ENCODE measurements around the gene LIMS1.
"Not testable (repeated sequence)": the region's sequence is repeated elsewhere in the genome, so short reads cannot be mapped to it uniquely, and the experiment has no call there.

LIMS1 gene, protein sequence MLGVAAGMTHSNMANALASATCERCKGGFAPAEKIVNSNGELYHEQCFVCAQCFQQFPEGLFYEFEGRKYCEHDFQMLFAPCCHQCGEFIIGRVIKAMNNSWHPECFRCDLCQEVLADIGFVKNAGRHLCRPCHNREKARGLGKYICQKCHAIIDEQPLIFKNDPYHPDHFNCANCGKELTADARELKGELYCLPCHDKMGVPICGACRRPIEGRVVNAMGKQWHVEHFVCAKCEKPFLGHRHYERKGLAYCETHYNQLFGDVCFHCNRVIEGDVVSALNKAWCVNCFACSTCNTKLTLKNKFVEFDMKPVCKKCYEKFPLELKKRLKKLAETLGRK

DNA sequence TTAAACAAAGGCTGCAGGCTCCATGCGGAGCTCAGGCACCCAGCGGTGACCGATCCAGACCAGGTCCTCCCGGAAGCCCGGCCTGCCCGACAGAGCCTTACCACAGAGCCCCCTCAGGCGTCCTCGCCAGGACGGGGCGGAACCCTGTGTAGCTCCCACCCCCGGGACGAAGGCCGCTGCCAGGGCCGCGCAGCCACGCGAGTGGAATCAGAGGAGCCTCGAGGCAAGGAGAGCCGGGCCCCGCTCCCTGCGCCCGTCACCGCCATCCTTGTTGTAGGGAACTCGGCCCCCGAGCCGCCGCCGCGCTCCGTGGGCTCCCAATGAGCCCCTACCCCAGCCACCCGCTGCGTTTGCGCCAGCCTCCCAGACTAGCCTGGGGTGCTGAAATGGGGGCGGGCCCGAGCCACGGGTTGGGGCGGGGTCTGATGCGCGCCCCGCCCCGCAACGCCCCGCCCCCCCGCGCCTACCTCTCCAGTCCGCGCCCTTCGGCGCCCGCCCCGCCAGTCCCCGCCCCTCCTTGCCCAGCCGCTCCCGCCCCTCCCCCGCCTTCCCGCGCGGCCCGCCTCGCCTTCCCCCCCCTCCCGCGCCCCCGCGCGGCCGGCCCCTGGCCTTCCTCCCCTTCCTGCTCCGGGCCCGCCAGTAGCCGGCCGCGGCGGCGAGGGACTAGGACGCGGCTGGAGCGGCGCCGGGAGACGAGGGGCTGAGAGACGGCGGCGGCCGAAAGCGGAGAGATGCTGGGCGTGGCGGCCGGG is at the start of gene LIMS1:
LIMS1 (plus strand) TSS at position 639 of the 752 bp plus-strand sequence; CDS start at position 732, 93 bp downstream.
- DNase-seq (ENCODE audit: low spot score): peak; percentile 87

DNA sequence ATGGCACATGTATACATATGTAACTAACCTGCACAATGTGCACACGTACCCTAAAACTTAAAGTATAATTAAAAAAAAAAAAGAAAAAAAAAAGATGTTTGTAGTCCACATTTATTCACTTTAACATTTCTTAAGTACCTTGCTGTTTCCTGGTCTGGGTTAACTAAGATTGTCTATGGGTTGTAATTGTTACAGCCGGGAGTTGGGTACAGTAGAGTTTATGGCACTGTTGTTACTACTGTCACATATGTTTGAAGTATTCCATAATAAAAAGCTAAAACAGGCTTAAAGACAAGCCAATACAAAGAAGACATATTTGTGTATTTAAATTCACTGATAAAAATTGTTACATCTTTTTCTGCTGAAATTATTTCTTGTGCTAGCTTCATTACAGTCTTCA is 49.0 kb upstream of the LIMS1 start:
- DNase-seq (ENCODE audit: low spot score): no peak

DNA sequence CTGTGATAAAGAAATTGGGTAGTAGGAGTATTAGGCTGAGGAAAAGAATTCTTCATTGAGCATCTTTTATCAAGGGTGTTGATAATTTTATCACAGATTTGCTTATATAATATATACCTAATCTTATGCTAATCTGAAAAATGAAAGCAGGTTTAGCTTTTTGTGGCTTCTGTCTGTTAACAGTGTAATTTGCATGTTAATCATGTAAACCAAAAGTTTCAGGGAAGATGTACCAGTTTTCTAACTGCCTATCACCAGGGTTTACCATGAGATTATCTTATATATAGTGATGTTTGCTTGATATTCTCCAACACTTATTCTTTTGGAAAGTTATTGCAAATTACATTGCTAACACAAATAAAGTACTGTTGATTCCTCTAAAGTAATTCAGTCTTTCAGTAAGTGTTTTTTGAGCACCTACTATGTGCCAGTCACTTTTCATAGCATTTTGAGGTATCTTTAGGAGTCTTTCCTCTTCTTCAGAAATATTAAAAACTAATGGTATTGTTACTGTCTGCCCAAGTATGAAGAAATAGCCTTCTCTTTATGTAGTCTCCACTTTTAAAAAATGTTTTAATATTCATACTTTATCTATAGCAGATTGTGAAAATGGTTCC is 43.7 kb upstream of the LIMS1 start:
- DNase-seq (ENCODE audit: low spot score): no peak

DNA sequence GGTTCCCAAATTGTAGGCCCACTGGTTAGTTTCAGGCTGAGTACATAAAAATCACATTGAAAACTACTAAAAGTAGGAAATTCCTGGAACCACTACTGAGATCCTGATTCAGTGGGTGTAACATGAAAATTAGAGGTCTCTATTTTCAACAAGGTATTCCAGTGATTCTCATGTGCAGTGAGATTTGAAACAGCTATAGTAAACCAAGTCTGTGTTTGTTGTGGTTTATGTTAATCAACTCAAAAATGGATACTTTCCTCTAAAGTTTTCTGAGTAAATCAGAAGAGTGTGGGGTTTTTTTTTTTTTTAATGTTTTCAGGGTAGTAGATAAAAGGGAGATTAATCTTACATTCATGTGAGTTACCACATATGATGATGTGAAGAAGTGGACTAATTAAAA is 42.4 kb upstream of the LIMS1 start:
- no peak for DNase-seq (ENCODE audit: low spot score)

DNA sequence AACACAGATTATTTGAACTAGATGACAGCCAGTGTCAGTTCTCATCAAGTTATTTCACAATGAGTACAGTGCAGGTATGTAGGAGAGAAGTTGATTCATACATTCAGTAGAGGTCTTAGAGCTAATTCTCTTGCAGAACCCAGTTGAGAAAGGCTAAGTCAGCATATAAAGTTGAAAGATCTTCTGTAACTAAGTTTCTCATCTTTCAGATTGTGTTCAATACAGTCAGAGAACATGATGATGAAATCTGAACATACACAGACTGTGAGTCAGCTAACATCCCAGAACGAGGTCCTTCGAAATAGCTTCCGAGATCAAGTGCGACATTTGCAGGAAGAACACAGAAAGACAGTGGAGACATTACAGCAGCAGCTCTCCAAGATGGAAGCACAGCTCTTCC is 41.9 kb upstream of the LIMS1 start:
- peak; percentile 21 for DNase-seq (ENCODE audit: low spot score)

DNA sequence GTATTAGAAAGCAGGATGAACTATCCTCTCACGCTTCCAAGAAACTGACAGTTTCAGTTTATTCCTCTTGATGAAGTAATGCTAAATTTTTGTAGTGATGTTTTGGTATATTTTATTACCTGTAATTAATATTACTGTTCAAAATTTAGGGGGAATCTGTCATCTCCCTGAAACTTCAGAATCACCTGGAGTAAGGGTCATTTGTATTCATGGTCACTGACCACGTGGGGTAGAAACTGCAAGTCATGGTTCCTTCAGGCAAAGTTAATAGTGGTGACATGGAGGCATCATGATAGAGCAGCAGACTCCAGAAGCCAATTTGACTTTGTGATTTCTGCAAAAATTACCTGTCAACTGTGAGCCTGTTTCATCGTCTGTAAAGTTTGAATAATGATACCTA is 38.1 kb upstream of the LIMS1 start:
- DNase-seq (ENCODE audit: low spot score): not testable (repeated sequence)

DNA sequence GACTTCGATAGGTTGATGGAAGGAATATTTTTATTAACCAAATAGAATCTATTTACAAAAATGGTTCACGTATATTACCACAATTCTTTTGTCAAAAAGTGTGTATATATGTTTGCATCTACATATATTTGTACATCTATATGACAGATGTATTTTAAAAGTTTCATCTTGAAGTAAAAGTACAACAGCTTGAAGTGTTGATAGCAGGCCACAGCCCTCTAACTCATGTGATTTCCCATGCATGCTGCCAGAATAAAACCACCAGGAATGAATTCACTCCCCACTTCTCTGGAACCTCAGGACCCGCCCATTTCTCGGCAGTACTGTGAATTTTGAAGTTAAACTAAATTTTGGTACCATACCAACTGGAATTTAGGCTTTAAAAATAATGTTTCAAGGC is 26.6 kb upstream of the LIMS1 start:
- DNase-seq (ENCODE audit: low spot score): not testable (repeated sequence)

DNA sequence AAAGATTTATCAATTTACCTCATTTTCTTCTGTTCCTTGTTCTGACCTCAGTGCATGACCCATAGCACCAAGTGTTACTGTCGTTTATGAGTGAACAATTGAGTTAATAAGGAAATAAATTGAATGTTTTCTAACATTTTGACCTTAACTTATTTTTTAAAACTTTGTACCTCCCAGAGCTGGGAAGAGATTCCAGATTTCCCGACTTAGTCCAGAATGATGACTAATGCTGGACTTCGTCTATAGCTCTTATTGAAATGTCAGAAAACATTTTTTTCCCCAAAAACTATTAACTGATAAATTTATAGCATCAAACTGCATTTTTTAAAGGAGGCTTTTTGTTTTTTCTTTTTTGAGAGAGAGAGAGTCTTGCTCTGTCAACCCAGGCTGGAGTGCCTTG is 21.8 kb upstream of the LIMS1 start:
- not testable (repeated sequence) for DNase-seq (ENCODE audit: low spot score)

DNA sequence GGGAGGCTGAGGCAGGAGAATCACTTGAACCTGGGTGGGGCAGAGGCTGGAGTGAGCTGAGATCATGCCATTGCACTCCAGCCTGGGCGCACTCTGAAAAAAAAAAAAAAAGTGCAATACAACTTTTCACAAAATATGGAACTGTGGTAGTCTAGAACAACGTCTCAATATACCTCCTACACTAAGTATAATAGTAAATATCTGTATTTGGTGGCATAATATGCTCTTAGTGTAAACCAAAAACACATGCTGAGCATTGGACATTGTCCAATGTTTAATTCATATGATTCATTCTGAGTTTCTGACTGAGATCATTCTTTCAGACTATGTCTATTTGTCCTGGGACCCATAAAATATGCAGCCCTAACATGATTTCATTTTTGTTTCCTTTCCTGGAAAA is 19.8 kb upstream of the LIMS1 start:
- not testable (repeated sequence) for DNase-seq (ENCODE audit: low spot score)

DNA sequence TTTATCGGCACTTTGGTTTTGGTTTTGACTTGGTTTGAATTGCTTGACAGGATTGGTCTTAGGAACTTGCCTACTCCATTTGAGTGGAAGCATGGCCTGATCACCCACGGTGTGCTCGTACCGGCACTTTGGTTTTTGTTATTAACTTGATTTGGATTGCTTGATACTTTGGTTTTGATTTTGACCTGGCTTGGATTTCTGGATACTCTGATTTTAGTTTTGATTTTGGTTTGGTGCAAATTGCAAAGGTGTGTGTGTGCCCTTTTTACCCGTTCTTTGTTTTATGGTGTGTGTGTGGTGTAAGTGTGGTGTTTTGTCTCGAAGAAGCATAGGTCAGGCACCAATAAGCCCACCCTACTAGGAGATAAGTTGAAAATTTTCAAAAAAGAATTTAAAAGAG is 9.6 kb upstream of the LIMS1 start:
- DNase-seq (ENCODE audit: low spot score): not testable (repeated sequence)

DNA sequence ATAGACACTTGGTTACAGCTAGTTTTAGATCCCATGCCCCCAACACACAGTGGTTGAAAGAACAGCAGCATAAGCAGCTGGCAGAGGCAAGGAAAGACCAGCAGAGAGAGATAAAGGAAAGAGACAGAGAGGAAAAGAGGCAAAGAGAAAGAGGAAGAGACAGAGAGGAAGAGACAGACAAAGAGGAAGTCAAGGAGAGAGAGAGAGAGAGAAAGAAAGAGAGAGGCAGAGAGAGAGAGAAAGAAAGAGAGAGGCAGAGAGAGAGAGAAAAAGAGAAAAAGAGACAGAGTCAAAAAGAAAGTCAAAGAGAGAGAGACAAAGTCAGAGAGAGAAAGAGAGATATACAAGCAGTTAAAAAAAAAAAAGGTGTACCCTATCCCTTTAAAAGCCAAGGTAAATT is 9.0 kb upstream of the LIMS1 start:
- not testable (repeated sequence) for DNase-seq (ENCODE audit: low spot score)

DNA sequence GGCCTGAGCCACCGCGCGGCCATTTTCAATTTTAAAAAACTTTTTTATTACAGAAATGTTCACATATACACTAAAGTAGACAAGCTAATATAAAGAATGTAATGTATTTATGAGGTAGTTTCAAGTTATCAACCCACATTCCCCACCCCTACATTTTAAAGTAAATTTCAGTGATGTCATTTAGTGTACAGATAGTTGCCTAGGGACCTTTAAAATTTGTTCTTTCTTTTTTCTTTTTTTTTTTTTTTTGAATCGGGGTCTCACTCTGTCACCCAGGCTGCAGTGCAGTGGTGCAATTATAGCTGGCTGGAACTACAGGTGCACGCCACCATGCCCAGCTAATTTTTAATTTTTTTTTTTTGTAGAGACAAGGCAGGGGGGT is 2.6 kb upstream of the LIMS1 start:
- DNase-seq (ENCODE audit: low spot score): no peak

DNA sequence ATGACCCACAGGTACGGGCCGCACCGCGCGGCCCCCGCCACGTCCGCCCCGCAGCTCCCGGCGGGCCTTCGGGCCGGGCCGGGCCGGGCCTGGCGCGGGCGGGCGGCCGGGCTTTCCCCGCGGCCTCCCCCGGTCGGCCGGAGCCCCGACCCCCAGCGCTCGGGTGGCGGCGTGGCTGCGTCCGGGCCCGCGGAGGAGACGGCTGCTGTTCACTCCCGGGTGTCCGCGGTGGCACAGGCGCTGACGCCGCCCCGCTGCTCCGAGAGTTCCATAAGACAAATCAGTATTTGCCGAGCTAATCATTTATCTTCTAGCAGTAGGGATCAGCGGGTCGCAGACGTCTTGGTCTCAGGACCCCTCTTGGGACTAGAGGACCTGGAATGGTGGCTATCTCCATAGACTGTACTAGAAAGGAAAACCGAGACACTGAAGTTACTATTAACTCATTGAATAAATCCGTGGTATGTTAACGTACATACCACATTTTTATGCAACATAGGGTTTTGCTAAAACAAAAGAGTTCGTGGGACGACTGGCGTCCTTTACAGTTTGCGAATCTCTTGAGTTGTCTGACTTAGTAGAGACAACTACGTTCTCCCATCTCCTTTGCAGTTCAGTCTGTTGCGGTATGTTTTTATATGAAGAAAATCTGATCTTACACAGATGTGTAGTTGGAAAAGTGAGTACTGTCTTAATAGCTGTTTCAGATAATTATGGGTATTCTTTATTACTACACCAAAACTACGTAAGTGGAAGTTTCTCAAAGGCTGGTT is 500 bp downstream of the LIMS1 start:
- DNase-seq (ENCODE audit: low spot score): peak; percentile 23

DNA sequence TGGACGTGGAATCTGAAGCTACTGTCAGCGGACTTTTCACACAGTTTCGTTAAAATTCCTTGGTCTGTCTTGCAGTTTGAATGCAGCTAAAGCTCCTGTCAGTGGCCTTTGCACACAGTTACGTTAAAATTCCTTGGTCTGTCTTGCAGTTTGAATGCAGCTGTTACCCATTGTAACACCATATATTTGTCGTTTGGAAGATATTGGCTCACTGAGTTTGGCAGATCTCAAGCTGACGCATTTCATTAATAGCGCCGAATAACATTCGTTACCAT is 1.0 kb downstream of the LIMS1 start:
- DNase-seq (ENCODE audit: low spot score): no peak

DNA sequence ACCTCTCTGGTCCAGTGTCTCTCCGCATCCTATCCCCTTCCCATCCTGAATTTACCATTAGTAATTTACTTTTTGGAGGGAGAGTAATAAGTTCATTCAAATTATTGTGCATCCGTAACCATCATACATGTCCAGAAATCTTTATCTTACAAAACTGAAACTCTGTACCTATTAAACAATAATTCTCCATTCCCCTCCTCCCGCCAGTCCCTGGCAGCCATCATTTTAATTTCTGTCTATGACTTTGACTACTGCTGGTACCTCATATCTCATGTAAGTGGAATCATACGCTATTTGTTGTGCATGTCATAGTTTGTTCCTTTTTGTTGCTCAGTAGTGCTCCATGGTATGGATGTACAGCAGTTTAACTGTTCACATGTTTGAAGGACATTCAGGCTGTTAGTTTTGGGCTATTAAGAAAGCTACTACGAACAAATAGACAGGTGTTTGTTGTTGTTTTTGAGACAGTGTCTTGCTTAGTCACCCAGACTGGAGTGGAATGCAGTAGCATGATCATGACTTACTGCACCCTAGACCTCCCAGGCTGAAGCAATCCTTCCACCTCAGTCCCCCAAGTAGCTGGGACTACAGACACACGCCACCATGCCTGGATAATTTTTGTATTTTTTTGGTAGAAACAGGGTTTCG is 2.0 kb downstream of the LIMS1 start:
- no peak for DNase-seq (ENCODE audit: low spot score)

DNA sequence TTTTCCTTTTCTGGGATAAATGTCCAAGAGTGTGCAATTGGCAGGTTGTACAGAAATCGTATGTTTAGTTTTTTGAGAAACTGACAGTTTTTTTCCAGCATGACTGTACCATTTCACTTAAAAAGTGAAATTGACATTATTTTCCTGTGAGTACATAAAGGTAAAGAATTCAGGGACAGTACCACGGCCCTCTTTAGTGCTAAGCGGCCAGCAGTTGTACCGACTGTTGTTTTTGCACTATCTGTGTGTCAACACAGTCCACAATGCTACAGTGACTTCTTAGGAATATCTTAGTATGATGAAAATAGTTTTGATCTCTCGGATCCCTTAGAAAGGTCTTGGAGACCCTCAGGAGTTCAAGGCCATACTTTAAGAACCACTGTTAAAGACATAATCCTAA is 2.6 kb downstream of the LIMS1 start:
- DNase-seq (ENCODE audit: low spot score): no peak

DNA sequence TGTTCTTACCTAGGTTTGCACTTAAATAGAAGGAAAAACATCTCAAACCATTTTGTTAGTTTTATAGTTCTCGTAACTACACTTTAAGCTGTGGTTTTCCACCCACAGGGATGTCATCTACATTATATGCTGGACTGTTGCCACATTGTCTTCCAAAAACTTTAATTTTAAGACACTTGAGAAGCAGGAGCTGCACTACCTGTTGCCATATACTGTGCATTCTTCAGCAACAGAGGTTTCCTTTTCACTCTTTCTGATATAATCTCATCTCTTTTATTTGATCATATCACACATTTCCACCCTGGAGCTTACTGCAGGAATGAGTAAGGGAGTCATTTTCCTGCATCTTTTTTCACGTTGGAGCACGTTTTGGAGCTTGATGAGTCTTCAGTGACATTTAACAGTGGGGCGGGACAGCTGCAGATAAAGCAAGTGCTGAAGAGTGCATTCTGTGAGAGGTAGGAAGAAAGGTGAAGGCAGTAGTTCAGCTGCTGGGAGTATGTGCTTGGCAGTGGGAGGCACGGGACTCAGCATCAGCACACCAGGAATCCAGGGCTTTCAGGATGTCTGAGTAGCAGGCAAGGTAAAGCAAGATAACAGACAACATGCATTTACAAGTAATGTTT is 3.8 kb downstream of the LIMS1 start:
- no peak for DNase-seq (ENCODE audit: low spot score)

DNA sequence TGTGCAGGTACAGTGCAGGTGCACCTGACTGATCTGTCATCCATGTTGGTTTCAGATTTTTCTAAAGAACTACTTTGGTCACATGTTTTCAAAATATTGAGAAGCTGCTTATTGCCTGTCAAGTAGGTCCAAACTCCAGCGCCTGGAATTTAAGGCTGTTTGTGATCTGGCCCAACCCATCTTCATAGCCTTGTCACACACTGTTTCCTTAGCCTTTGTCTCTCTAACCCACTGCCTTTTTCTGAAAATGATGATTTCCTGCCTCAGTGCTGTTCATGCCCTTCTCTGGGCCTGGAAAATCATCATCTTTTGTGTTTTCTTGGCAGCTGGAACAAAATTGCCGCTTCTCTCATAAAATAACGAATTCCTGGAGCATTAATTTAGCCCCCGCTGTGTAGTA is 7.2 kb downstream of the LIMS1 start:
- DNase-seq (ENCODE audit: low spot score): no peak

DNA sequence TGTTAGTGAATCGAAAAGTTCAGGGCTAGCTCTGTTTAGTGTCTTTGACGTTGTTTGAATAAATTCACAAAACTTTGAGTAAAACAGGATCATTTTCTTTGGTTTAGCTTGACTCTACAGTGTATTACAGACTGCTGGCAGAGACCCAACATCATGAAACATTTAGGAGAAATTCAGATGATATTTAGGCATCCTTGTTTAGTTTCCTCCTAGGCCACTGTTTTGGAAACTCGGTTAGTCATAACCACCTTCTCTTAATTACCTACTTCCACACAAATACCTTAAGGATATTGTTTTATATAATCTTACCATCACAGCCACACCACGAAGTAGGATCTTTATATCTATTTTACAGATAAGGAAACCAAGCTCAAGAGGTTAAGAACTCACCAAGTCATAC is 7.8 kb downstream of the LIMS1 start:
- no peak for DNase-seq (ENCODE audit: low spot score)

DNA sequence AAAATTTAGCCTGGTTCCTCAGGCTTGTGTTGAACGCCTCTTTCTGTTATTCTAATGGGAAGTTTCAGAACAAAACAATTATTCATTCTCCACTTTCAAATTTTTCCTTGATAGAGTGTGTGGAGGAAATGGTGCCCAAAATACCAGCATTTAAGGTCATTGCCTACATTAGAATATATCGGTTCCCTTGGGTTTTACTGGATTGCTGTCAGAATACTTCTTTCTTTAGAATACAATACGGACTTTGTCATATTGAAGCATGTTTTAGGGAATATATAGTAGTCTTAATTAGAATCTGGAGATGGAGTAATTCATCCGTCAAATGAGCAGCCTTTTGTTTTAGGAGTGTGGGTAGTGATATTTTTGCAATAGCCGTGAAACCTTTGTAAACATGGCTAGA is 13.3 kb downstream of the LIMS1 start:
- DNase-seq (ENCODE audit: low spot score): no peak

DNA sequence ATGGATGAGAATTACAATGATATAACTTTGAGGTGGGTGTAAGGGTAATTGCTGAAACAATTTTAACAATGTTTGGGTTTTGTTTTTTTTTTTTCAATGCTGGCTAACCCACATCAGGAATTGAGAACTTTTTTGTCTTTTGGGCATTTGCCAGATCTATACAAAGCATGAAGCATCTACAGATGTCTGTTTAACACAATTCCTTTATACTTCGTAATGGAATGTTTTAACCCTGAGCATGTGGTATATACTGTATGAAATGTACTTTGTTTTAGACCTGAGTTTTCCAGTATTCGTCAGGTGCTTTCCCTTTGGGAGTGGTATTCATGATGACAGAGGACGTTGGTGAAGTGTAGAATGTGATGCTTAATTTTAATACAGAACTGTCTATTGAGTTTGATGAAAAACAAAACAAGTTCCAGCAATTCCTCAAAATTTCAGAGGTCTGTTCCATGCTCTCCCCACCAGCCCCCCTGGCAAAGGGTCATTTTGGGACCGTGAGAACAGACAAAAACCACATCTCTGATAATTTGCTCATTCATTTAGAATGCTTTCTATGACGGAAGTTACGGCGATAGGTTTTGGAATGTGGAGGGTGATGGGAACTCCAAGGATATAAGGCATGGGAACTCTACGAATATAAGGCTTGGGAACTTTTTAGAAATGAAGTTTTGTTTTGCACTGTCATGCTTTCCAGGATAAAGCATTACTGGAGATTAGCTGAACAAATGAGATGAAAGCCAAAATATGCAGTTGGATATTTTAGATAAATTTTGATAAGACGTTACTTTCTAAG is 14.1 kb downstream of the LIMS1 start:
- no peak for DNase-seq (ENCODE audit: low spot score)
